Caco-2 (cell line): ENCODE measurements around the gene EXT2. TPM values are rescaled to one million over a fixed set of nuclear protein-coding genes. Genes with fewer than 3 reads are reported as not detected.

Source experiments
- BruUV-seq: library from RNA; stranded (reverse); fragments of 400-500 nt; replicated peaks from 2 replicates; lab custom pipeline; 2021; lab: Mats Ljungman, UMichigan
- CTCF ChIA-PET: fragments of 300-600 bp; sonication (Branson Sonifier 250); formaldehyde crosslinking; loops from one replicate; lab custom pipeline; 2022; ENCODE audit warnings: antibody characterized with exemption; lab: Charles Lee
- POLR2A ChIA-PET: fragments of 300-600 bp; sonication (Branson Sonifier 250); formaldehyde crosslinking; loops from one replicate; lab custom pipeline; 2022; ENCODE audit warnings: antibody characterized with exemption; lab: Charles Lee
- DNase-seq, 2 experiments: peaks; one replicate each; pipeline versions ENCODE4 v3.0.0 to v3.0.0-alpha.2; 2020 to 2022
- H3K27me3 ChIP-seq: replicated peaks from 2 replicates; pipeline ENCODE4 v1.6.0; 2011; ENCODE audit warnings: low read length; ENCODE audit not compliant: control insufficient read depth, insufficient read depth
- H3K36me3 ChIP-seq: 2 replicates; pipeline ENCODE4 v1.5.1; 2011; ENCODE audit warnings: low read length; ENCODE audit not compliant: control insufficient read depth, insufficient read depth
- H3K4me1 ChIP-seq: fragments of 250-450 bp; sonication (Bioruptor Pico); 2 replicates; pipeline ENCODE4 v1.5.1; 2020; ENCODE audit warnings: mild to moderate bottlenecking
- H3K4me3 ChIP-seq: 2 replicates; pipeline ENCODE4 v1.5.1; 2011; ENCODE audit warnings: low read depth, mild to moderate bottlenecking, control low read depth, low read length
- H3K9me3 ChIP-seq: fragments of 250-450 bp; sonication (Bioruptor Pico); 2 replicates; pipeline ENCODE4 v1.5.1; 2020; ENCODE audit warnings: mild to moderate bottlenecking, moderate library complexity
- H3K27ac Mint-ChIP-seq: one replicate; pipeline ENCODE4 v1.8.0; 2022; ENCODE audit warnings: mixed read lengths; ENCODE audit not compliant: unreplicated experiment
- H3K27me3 Mint-ChIP-seq: one replicate; pipeline ENCODE4 v1.8.0; 2022; ENCODE audit warnings: mixed read lengths; ENCODE audit not compliant: insufficient read depth, unreplicated experiment
- H3K36me3 Mint-ChIP-seq: one replicate; pipeline ENCODE4 v1.8.0; 2022; ENCODE audit warnings: mild to moderate bottlenecking, mixed read lengths; ENCODE audit not compliant: insufficient read depth, unreplicated experiment
- H3K4me1 Mint-ChIP-seq: one replicate; pipeline ENCODE4 v1.8.0; 2022; ENCODE audit warnings: low read depth, mixed read lengths; ENCODE audit not compliant: unreplicated experiment
- H3K4me3 Mint-ChIP-seq: one replicate; pipeline ENCODE4 v1.8.0; 2022; ENCODE audit warnings: mild to moderate bottlenecking, moderate library complexity, mixed read lengths; ENCODE audit not compliant: unreplicated experiment
- H3K9me3 Mint-ChIP-seq: one replicate; pipeline ENCODE4 v1.8.0; 2022; ENCODE audit warnings: mixed read lengths; ENCODE audit not compliant: unreplicated experiment
- intact Hi-C: fragments of 100-400 bp; cut with micrococcal nuclease; formaldehyde crosslinking; loops from one replicate; pipeline ENCODE4 v1.10.0; 2022; ENCODE audit not compliant: unreplicated experiment
- total RNA-seq: library from RNA; stranded (reverse); gene quantifications from 2 replicates; pipeline ENCODE4 v1.2.3, GENCODE V29; 2022
- TF ChIP-seq, protein P1 (sequence below), 2 experiments: fragments of 200-600 bp in 1 of 2; IDR thresholded peaks; 1 replicate in 1 of 2; 2 replicates in 1 of 2; pipeline versions ENCODE4 v1.5.1 to v1.8.0; 2011 to 2022; ENCODE audit warnings: antibody characterized with exemption in 1 of 2, control low read depth in 1 of 2, inconsistent platforms in 1 of 2, low read depth in 1 of 2, low read length in 1 of 2, mild to moderate bottlenecking in 1 of 2, moderate library complexity in 1 of 2; ENCODE audit not compliant: insufficient read depth in 1 of 2, severe bottlenecking in 1 of 2, unreplicated experiment in 1 of 2

EXT2 gene
- total RNA-seq, 1 experiment from 2014 or later, result 83.3 TPM

DNA sequence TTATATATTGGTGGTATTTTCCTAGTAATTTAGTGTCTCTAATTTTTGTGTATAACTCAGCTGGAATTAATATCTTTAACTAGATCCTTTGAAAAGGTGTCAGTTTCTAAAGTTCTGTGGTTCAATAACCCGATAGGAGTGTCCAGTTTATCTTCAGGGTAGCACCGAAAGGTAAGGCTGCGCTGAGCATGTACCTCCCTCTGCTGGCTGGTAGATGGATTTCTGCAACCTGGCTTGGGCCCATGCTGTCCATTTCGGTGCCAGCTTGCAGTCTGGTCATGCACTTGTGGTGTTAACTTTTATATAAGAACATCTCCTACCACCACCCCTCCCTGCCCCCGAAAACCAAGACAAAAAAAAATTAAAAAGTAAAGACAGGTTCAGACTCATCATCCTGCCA lies 24.7 kb downstream of the EXT2 start:
- H3K4me1 Mint-ChIP-seq, result no peaks in the 10 kb centered on the region
- peak in 1 of 2 experiments; percentile 28 for DNase-seq
- POLR2A ChIA-PET, result no interaction called here

DNA sequence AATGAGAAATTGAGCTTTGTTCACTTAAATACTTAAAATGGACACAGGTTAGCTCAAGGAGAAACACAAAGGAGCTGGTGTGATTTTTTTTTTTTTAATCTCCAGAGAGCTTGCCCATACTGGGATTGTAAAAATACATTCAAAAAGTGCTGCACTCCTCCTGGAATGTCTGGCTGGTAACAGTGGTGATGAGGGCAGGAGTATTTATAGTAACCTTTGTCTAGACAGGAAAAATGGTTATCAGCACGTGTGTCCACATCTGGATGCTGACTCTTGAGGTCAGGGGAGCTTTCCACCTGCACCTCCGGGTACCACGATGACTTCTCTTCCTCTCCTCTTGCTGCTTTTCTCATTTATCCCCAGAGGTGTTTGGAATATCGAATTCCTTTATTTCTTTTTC lies 30.1 kb downstream of the EXT2 start:
- CTCF ChIA-PET, result interaction anchor here (0.7 kb wide), 1 partner anchor 201 kb away, joined by 3 read pairs; no protein-coding TSS in a partner anchor
- Histone ChIP-seq H3K4me3 (no peak overlapping the region), H3K9me3 (no peaks in the 10 kb centered on the region), H3K4me1 (no peaks in the 10 kb centered on the region), H3K27me3 (no peaks in the 10 kb centered on the region), H3K36me3 (peaks cover 2% of the 10 kb centered on the region; the same call in 1 of the 2 replicates)
- POLR2A ChIA-PET, result no interaction called here
- no TSS peak for BruUV-seq
- intact Hi-C loops, result no loop called here
- TF ChIP-seq, protein P1, sequence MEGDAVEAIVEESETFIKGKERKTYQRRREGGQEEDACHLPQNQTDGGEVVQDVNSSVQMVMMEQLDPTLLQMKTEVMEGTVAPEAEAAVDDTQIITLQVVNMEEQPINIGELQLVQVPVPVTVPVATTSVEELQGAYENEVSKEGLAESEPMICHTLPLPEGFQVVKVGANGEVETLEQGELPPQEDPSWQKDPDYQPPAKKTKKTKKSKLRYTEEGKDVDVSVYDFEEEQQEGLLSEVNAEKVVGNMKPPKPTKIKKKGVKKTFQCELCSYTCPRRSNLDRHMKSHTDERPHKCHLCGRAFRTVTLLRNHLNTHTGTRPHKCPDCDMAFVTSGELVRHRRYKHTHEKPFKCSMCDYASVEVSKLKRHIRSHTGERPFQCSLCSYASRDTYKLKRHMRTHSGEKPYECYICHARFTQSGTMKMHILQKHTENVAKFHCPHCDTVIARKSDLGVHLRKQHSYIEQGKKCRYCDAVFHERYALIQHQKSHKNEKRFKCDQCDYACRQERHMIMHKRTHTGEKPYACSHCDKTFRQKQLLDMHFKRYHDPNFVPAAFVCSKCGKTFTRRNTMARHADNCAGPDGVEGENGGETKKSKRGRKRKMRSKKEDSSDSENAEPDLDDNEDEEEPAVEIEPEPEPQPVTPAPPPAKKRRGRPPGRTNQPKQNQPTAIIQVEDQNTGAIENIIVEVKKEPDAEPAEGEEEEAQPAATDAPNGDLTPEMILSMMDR (IDR thresholded peaks at IDR 0.05; ENCODE audit: insufficient read depth in 1 of 2, low read depth in 1 of 2, low read length in 1 of 2, severe bottlenecking in 1 of 2, unreplicated experiment in 1 of 2), result no peak
- H3K4me1 Mint-ChIP-seq, result no peaks in the 10 kb centered on the region
- peaks cover 16% of the 10 kb centered on the region for H3K36me3 Mint-ChIP-seq
- no peak overlapping the region for H3K27ac Mint-ChIP-seq
- H3K9me3 Mint-ChIP-seq, result no peaks in the 10 kb centered on the region
- no peaks in the 10 kb centered on the region for H3K27me3 Mint-ChIP-seq
- H3K4me3 Mint-ChIP-seq, result no peak overlapping the region
- DNase-seq, result no peak

More for the DNA sequence above, 24.7 kb downstream of the EXT2 start:
- H3K27me3 ChIP-seq, result no peaks in the 10 kb centered on the region
- CTCF ChIA-PET, result interaction anchor here (0.7 to 1.5 kb wide), 4 partner anchors 16 to 473 kb away, joined by 4 to 7 read pairs (median 4); no protein-coding TSS in a partner anchor
- Mint-ChIP-seq H3K27ac (no peak overlapping the region), H3K27me3 (no peaks in the 10 kb centered on the region), H3K9me3 (no peaks in the 10 kb centered on the region), H3K36me3 (peaks cover 33% of the 10 kb centered on the region), H3K4me3 (no peak overlapping the region)
- no peaks in the 10 kb centered on the region for H3K4me1 ChIP-seq
- BruUV-seq, result no TSS peak
- H3K36me3 ChIP-seq, result peaks cover 2% of the 10 kb centered on the region; the same call in 1 of the 2 replicates
- intact Hi-C loops, result no loop called here
- no peak overlapping the region for H3K4me3 ChIP-seq
- TF ChIP-seq, protein P1 (IDR thresholded peaks at IDR 0.05; ENCODE audit: insufficient read depth in 1 of 2, low read depth in 1 of 2, low read length in 1 of 2, severe bottlenecking in 1 of 2, unreplicated experiment in 1 of 2), result peak; percentile 34 to 58
- no peaks in the 10 kb centered on the region for H3K9me3 ChIP-seq

DNA sequence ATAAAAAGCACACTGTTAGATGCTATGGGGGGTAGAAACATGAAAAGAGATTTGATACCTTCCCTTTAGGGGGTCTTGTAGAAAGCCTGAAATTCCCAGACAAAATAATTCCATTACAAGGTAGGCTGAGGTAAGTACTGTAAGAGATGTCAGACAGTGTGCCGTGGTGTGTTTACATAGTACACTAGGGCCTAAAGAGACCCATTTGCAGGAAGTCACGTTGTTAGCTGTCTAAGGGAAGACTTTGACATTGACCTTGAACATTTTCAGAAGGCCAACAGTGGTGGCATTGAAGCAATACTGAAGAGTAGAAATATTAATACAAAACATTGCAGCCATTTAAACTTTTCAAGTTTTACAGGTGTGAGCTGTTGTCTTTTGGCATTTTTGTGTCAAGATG lies 30.8 kb downstream of the EXT2 start:
- H3K27ac Mint-ChIP-seq, result no peak overlapping the region
- intact Hi-C loops, result no loop called here
- no peaks in the 10 kb centered on the region for H3K9me3 Mint-ChIP-seq
- no peaks in the 10 kb centered on the region for H3K27me3 ChIP-seq
- no peaks in the 10 kb centered on the region for H3K4me1 ChIP-seq
- H3K4me3 Mint-ChIP-seq, result no peak overlapping the region
- H3K36me3 ChIP-seq, result peaks cover 2% of the 10 kb centered on the region; the same call in 1 of the 2 replicates
- no peaks in the 10 kb centered on the region for H3K9me3 ChIP-seq
- TF ChIP-seq, protein P1 (IDR thresholded peaks at IDR 0.05; ENCODE audit: insufficient read depth in 1 of 2, low read depth in 1 of 2, low read length in 1 of 2, severe bottlenecking in 1 of 2, unreplicated experiment in 1 of 2), result no peak
- CTCF ChIA-PET, result interaction anchor here (0.7 kb wide), 1 partner anchor 201 kb away, joined by 3 read pairs; no protein-coding TSS in a partner anchor
- no peaks in the 10 kb centered on the region for H3K27me3 Mint-ChIP-seq
- H3K4me1 Mint-ChIP-seq, result no peaks in the 10 kb centered on the region
- no peak overlapping the region for H3K4me3 ChIP-seq
- no peak for DNase-seq
- POLR2A ChIA-PET, result no interaction called here
- BruUV-seq, result no TSS peak
- peaks cover 16% of the 10 kb centered on the region for H3K36me3 Mint-ChIP-seq
